Measurements from ENCODE around the gene CFAP410.

The CFAP410 gene

GRCh38 chr21:44324106-44324853 lies 14.9 kb downstream of the CFAP410 start:
- Histone ChIP-seq H3K4me3 (ENCODE audit: insufficient read depth, low read depth, low read length) (no peak overlapping the region), H3K9me3 (ENCODE audit: control insufficient read depth, low read length) (no peaks in the 10 kb centered on the region), H3K4me1 (ENCODE audit: control insufficient read depth, insufficient read depth, low read length) (no peaks in the 10 kb centered on the region), H3K36me3 (ENCODE audit: control insufficient read depth, insufficient read depth, low read length) (peaks cover 4% of the 10 kb centered on the region), H3K27me3 (ENCODE audit: control insufficient read depth, insufficient read depth, low read length, poor library complexity, severe bottlenecking) (no peaks in the 10 kb centered on the region), H3K27ac (ENCODE audit: insufficient read depth, low read depth, low read length, poor library complexity, severe bottlenecking) (no peak overlapping the region)
- 95 to 96% methylated on average over 37 of the region's 37 CpGs for WGBS, 2 experiments

- no peaks in the 10 kb centered on the region for H3K9me3 ChIP-seq (ENCODE audit: control insufficient read depth, low read length)
- H3K36me3 ChIP-seq (ENCODE audit: control insufficient read depth, insufficient read depth, low read length), result peaks cover 4% of the 10 kb centered on the region
- H3K4me3 ChIP-seq (ENCODE audit: insufficient read depth, low read depth, low read length), result no peak overlapping the region
- H3K27ac ChIP-seq (ENCODE audit: insufficient read depth, low read depth, low read length, poor library complexity, severe bottlenecking), result no peak overlapping the region
- no peaks in the 10 kb centered on the region for H3K4me1 ChIP-seq (ENCODE audit: control insufficient read depth, insufficient read depth, low read length)
- 91% methylated on average over 20 of the region's 20 CpGs for WGBS, 2 experiments
- H3K27me3 ChIP-seq (ENCODE audit: control insufficient read depth, insufficient read depth, low read length, poor library complexity, severe bottlenecking), result no peaks in the 10 kb centered on the region
These were observed 15.6 kb downstream of the CFAP410 start for GRCh38 chr21:44323591-44323990.

GRCh38 chr21:44322621-44323325 lies 16.4 kb downstream of the CFAP410 start:
- no peak overlapping the region for H3K27ac ChIP-seq (ENCODE audit: insufficient read depth, low read depth, low read length, poor library complexity, severe bottlenecking)
- no peaks in the 10 kb centered on the region for H3K27me3 ChIP-seq (ENCODE audit: control insufficient read depth, insufficient read depth, low read length, poor library complexity, severe bottlenecking)
- H3K9me3 ChIP-seq (ENCODE audit: control insufficient read depth, low read length), result no peaks in the 10 kb centered on the region
- WGBS, 2 experiments, result 94 to 95% methylated on average over 38 of the region's 38 CpGs
- no peak overlapping the region for H3K4me3 ChIP-seq (ENCODE audit: insufficient read depth, low read depth, low read length)
- no peaks in the 10 kb centered on the region for H3K4me1 ChIP-seq (ENCODE audit: control insufficient read depth, insufficient read depth, low read length)
- peaks cover 4% of the 10 kb centered on the region for H3K36me3 ChIP-seq (ENCODE audit: control insufficient read depth, insufficient read depth, low read length)

- H3K9me3 ChIP-seq (ENCODE audit: control insufficient read depth, low read length), result no peaks in the 10 kb centered on the region
- no peak overlapping the region for H3K27ac ChIP-seq (ENCODE audit: insufficient read depth, low read depth, low read length, poor library complexity, severe bottlenecking)
- H3K4me1 ChIP-seq (ENCODE audit: control insufficient read depth, insufficient read depth, low read length), result no peaks in the 10 kb centered on the region
- H3K36me3 ChIP-seq (ENCODE audit: control insufficient read depth, insufficient read depth, low read length), result peaks cover 4% of the 10 kb centered on the region
- H3K27me3 ChIP-seq (ENCODE audit: control insufficient read depth, insufficient read depth, low read length, poor library complexity, severe bottlenecking), result no peaks in the 10 kb centered on the region
- no peak overlapping the region for H3K4me3 ChIP-seq (ENCODE audit: insufficient read depth, low read depth, low read length)
- WGBS, 2 experiments, result 95% methylated on average over 23 of the region's 23 CpGs
These were observed 17.2 kb downstream of the CFAP410 start for GRCh38 chr21:44321846-44322450.

GRCh38 chr21:44320847-44321246 lies 18.3 kb downstream of the CFAP410 start:
- no peaks in the 10 kb centered on the region for H3K27me3 ChIP-seq (ENCODE audit: control insufficient read depth, insufficient read depth, low read length, poor library complexity, severe bottlenecking)
- H3K27ac ChIP-seq (ENCODE audit: insufficient read depth, low read depth, low read length, poor library complexity, severe bottlenecking), result no peak overlapping the region
- peaks cover 2% of the 10 kb centered on the region for H3K36me3 ChIP-seq (ENCODE audit: control insufficient read depth, insufficient read depth, low read length)
- H3K4me1 ChIP-seq (ENCODE audit: control insufficient read depth, insufficient read depth, low read length), result no peaks in the 10 kb centered on the region
- no peak overlapping the region for H3K4me3 ChIP-seq (ENCODE audit: insufficient read depth, low read depth, low read length)
- H3K9me3 ChIP-seq (ENCODE audit: control insufficient read depth, low read length), result no peaks in the 10 kb centered on the region
- WGBS, 2 experiments, result 95 to 96% methylated on average over 13 of the region's 13 CpGs

- H3K9me3 ChIP-seq (ENCODE audit: control insufficient read depth, low read length), result no peaks in the 10 kb centered on the region
- H3K36me3 ChIP-seq (ENCODE audit: control insufficient read depth, insufficient read depth, low read length), result no peaks in the 10 kb centered on the region
- no peaks in the 10 kb centered on the region for H3K4me1 ChIP-seq (ENCODE audit: control insufficient read depth, insufficient read depth, low read length)
- no peak overlapping the region for H3K27ac ChIP-seq (ENCODE audit: insufficient read depth, low read depth, low read length, poor library complexity, severe bottlenecking)
- no peaks in the 10 kb centered on the region for H3K27me3 ChIP-seq (ENCODE audit: control insufficient read depth, insufficient read depth, low read length, poor library complexity, severe bottlenecking)
- 96 to 97% methylated on average over 35 of the region's 35 CpGs for WGBS, 2 experiments
- H3K4me3 ChIP-seq (ENCODE audit: insufficient read depth, low read depth, low read length), result no peak overlapping the region
These were observed 19.7 kb downstream of the CFAP410 start for GRCh38 chr21:44319407-44320065.

- Histone ChIP-seq H3K36me3 (ENCODE audit: control insufficient read depth, insufficient read depth, low read length) (peaks cover 3% of the 10 kb centered on the region), H3K4me3 (ENCODE audit: insufficient read depth, low read depth, low read length) (no peak overlapping the region), H3K4me1 (ENCODE audit: control insufficient read depth, insufficient read depth, low read length) (no peaks in the 10 kb centered on the region), H3K27me3 (ENCODE audit: control insufficient read depth, insufficient read depth, low read length, poor library complexity, severe bottlenecking) (no peaks in the 10 kb centered on the region), H3K9me3 (ENCODE audit: control insufficient read depth, low read length) (no peaks in the 10 kb centered on the region), H3K27ac (ENCODE audit: insufficient read depth, low read depth, low read length, poor library complexity, severe bottlenecking) (no peak overlapping the region)
- 95 to 96% methylated on average over 25 of the region's 25 CpGs for WGBS, 2 experiments
These were observed 20.5 kb downstream of the CFAP410 start for GRCh38 chr21:44318489-44319285.

GRCh38 chr21:44317871-44318270 lies 21.3 kb downstream of the CFAP410 start:
- Histone ChIP-seq H3K9me3 (ENCODE audit: control insufficient read depth, low read length) (no peaks in the 10 kb centered on the region), H3K27ac (ENCODE audit: insufficient read depth, low read depth, low read length, poor library complexity, severe bottlenecking) (no peak overlapping the region), H3K4me3 (ENCODE audit: insufficient read depth, low read depth, low read length) (no peak overlapping the region), H3K4me1 (ENCODE audit: control insufficient read depth, insufficient read depth, low read length) (no peaks in the 10 kb centered on the region), H3K27me3 (ENCODE audit: control insufficient read depth, insufficient read depth, low read length, poor library complexity, severe bottlenecking) (no peaks in the 10 kb centered on the region), H3K36me3 (ENCODE audit: control insufficient read depth, insufficient read depth, low read length) (peaks cover 11% of the 10 kb centered on the region)
- 97% methylated on average over 22 of the region's 22 CpGs for WGBS, 2 experiments

GRCh38 chr21:44317241-44317782 lies 21.9 kb downstream of the CFAP410 start:
- 94 to 95% methylated on average over 19 of the region's 19 CpGs for WGBS, 2 experiments
- no peak overlapping the region for H3K27ac ChIP-seq (ENCODE audit: insufficient read depth, low read depth, low read length, poor library complexity, severe bottlenecking)

More at GRCh38 chr21:44317241-44317782, 21.9 kb downstream of the CFAP410 start:
- Histone ChIP-seq H3K9me3 (ENCODE audit: control insufficient read depth, low read length) (no peaks in the 10 kb centered on the region), H3K4me3 (ENCODE audit: insufficient read depth, low read depth, low read length) (no peak overlapping the region), H3K36me3 (ENCODE audit: control insufficient read depth, insufficient read depth, low read length) (peaks cover 11% of the 10 kb centered on the region), H3K27me3 (ENCODE audit: control insufficient read depth, insufficient read depth, low read length, poor library complexity, severe bottlenecking) (no peaks in the 10 kb centered on the region), H3K4me1 (ENCODE audit: control insufficient read depth, insufficient read depth, low read length) (no peaks in the 10 kb centered on the region)

All from ectodermal cell (in vitro differentiated cells).